HepG2 (cell line): ENCODE data around the gene CD164L2.

ENCODE experiments used
- CEBPB ChIP-seq: IDR thresholded peaks from 2 replicates; pipeline ENCODE4 v1.6.1; 2011; ENCODE audit warnings: low read depth, low read length, improper control_type of control experiment, borderline replicate concordance
- CREB1 ChIP-seq, 2 experiments: fragments of 450-650 bp in 1 of 2; IDR thresholded peaks; 2 replicates each; pipeline ENCODE4 v1.6.1; 2016 to 2017; ENCODE audit warnings: control low read depth in 1 of 2, mild to moderate bottlenecking in 1 of 2, missing compliant biosample characterization in 1 of 2, missing genetic modification characterization in 1 of 2
- CTCF ChIP-seq: sonication (generic); formaldehyde crosslinking; IDR thresholded peaks from 2 replicates; pipeline ENCODE4 v1.5.0; 2020; ENCODE audit warnings: mild to moderate bottlenecking, missing genetic modification reagents, moderate library complexity
- DNMT1 ChIP-seq: sonication (generic); formaldehyde crosslinking; IDR thresholded peaks from 2 replicates; pipeline ENCODE4 v1.5.1; 2020; ENCODE audit warnings: mild to moderate bottlenecking, missing genetic modification reagents
- DZIP1 ChIP-seq: sonication (generic); formaldehyde crosslinking; IDR thresholded peaks from 2 replicates; pipeline ENCODE4 v1.5.0; 2020; ENCODE audit warnings: mild to moderate bottlenecking, missing genetic modification reagents
- POLR2AphosphoS5 ChIP-seq: IDR thresholded peaks from 2 replicates; pipeline ENCODE4 v1.6.1; 2012; ENCODE audit warnings: low read depth, low read length
- RNF219 ChIP-seq: sonication (generic); formaldehyde crosslinking; IDR thresholded peaks from 2 replicates; pipeline ENCODE4 v1.5.0; 2020; ENCODE audit warnings: mild to moderate bottlenecking, missing genetic modification reagents
- SYNCRIP ChIP-seq: fragments of 200-400 bp; formaldehyde crosslinking; IDR thresholded peaks from 2 replicates; pipeline ENCODE4 v1.6.1; 2018; ENCODE audit warnings: mild to moderate bottlenecking, low read depth, low read length; ENCODE audit not compliant: insufficient read depth
- ZNF746 ChIP-seq: sonication (generic); formaldehyde crosslinking; IDR thresholded peaks from 2 replicates; pipeline ENCODE4 v1.8.0; 2022; ENCODE audit warnings: mild to moderate bottlenecking, missing genetic modification reagents

- no peak for TF ChIP-seq CEBPB
- no peak for TF ChIP-seq DZIP1 (CRISPR knock-in tag)
- TF ChIP-seq DNMT1 (CRISPR knock-in tag), result no peak
- TF ChIP-seq RNF219 (CRISPR knock-in tag), result no peak
- no peak for TF ChIP-seq CREB1 (IDR thresholded peaks at IDR 0.05)
- no peak for TF ChIP-seq CREB1 (CRISPR knock-in tag; IDR thresholded peaks at IDR 0.05)
- TF ChIP-seq POLR2AphosphoS5, result no peak
- TF ChIP-seq SYNCRIP, result no peak
- TF ChIP-seq ZNF746 (CRISPR knock-in tag), result no peak
- TF ChIP-seq CTCF, result no peak
Measured at GRCh38 chr1:27409669-27410068, 26.5 kb upstream of the CD164L2 start.
